Stomach (tissue), 4 donors: Measurements from ENCODE around the gene TRABD.
A peak's percentile ranks its signal among the peaks of the same experiment; 100 is the strongest.

Experiments used
- POLR2AphosphoS5 ChIP-seq, 3 donors: sonication (generic); formaldehyde crosslinking; IDR thresholded peaks; one replicate each; pipeline ENCODE4 v1.6.1; 2016; ENCODE audit warnings: antibody characterized with exemption in 3 of 3
- TF ChIP-seq, protein P1 (sequence below), 7 experiments: fragments of 450-650 bp in 4 of 7; fragments of 200-600 bp in 3 of 7; sonication (generic) in 3 of 7; IDR thresholded peaks; one replicate each; pipeline ENCODE4 v1.5.1; 2016 to 2019; ENCODE audit warnings: antibody characterized with exemption in 7 of 7, control low read depth in 2 of 7, mild to moderate bottlenecking in 1 of 7

DNA sequence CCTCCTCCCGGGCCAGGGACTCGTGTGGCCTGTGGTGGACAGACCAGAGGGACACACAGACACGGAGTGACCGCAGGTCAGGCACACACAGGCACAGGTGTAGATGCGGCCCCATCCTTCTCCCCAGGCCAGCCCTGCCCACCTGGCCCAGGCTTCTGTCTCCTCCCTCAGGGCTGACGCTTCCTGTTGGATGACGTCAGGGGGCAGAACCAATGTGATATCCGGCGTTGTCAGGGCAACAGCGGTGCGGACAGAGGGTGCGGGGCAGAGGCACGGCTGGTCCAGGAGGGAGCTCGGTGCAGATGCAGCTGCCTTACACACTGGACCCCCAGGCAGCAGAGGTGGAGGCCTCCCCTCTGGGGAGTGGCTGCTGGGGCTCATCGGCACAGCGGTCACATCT is 62.0 kb downstream of the TRABD start:
- TF ChIP-seq POLR2AphosphoS5 (IDR thresholded peaks at IDR 0.05), result peak in 1 of 3 donors; percentile 44
- TF ChIP-seq, protein P1, sequence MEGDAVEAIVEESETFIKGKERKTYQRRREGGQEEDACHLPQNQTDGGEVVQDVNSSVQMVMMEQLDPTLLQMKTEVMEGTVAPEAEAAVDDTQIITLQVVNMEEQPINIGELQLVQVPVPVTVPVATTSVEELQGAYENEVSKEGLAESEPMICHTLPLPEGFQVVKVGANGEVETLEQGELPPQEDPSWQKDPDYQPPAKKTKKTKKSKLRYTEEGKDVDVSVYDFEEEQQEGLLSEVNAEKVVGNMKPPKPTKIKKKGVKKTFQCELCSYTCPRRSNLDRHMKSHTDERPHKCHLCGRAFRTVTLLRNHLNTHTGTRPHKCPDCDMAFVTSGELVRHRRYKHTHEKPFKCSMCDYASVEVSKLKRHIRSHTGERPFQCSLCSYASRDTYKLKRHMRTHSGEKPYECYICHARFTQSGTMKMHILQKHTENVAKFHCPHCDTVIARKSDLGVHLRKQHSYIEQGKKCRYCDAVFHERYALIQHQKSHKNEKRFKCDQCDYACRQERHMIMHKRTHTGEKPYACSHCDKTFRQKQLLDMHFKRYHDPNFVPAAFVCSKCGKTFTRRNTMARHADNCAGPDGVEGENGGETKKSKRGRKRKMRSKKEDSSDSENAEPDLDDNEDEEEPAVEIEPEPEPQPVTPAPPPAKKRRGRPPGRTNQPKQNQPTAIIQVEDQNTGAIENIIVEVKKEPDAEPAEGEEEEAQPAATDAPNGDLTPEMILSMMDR (IDR thresholded peaks at IDR 0.05), result no peak
